Suppressor macrophage (primary cell): Measurements from ENCODE around the gene CSTB.

Source experiments
- DNase-seq, 4 experiments: peaks; one replicate each; pipeline ENCODE4 v3.0.0-alpha.2; 2020 to 2022

Gene CSTB

DNA sequence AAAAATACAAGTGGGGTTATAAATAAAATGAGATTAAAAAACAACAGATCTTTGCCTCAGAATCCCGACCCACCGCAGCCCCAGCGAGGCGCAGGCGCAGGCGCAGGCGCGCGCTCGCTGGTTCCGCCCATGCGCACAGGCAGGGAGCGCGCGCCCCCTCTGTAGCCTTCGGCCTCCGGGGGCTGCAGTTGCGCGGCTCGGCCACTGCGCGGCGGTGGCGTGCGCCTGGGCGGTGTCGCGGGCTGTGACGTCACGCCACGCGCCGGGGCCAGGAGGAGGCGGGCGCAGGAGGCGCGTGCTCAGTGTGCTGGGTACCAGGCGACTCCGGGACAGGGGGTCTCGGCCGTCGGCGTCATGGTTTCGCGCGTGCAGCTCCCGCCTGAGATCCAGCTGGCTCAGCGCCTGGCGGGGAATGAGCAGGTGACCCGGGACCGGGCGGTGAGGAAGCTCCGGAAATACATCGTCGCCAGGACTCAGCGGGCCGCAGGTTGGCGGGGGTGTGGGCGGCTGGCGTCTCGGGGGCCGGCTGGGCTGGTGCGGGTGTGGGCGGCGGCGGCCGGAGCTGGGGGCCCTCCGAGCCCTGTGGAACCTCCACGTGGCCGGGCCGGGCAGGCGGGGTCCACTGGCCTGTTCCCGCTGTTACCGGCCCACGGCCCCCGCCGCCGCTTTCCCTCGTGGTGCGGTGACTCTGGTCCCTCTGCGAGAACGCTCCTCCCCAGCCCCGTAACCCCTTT is 13.3 kb upstream of the CSTB start, which contains the start of gene RRP1:
RRP1 (plus strand) TSS at position 302 of the 734 bp plus-strand sequence; CDS start at position 355, 53 bp downstream.
- DNase-seq = peak; percentile 93 to 97 (median 97)

DNA sequence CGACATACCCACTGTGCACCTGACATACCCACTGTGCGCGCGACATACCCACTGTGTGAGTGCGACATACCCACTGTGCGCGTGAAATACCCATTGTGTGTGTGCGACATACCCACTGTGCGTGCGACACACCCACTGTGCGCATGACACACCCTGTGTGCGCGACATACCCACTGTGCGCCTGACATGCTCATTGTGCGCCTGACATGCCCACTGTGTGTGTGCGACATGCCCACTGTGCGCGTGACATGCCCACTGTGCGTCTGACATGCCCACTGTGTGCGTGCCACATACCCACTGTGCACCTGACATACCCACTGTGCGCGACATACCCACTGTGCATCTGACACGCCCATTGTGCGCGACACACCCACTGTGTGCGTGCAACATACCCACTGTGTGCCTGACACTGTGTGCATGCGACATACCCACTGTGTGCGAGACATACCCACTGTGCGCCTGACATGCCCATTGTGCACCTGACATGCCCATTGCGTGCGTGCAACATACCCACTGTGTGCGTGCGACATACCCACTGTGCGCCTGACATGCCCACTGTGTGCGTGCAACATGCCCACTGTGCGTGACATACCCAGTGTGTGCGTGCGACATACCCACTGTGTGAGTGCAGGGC is 10.8 kb upstream of the CSTB start:
- no peak for DNase-seq

DNA sequence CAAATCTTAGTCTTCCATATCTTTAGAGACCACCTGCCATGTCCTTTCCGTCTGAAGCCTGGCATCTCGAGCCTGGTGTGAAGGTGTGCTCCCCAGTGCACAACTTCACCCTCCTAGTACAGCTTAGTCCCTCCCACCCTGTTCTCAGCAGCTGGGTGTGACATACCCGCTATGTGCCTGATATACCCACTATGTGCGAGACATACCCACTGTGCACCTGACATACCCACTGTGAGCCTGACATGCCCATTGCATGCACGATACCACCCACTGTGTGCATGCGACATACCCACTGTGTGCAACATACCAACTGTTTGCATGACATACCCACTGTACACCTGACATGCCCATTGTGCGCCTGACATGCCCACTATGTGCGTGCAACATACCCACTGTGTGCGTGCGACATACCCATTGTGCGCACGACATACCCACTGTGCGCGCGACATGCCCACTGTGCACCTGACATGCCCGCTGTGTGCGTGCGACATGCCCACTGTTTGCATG is 10.2 kb upstream of the CSTB start:
- no peak for DNase-seq

DNA sequence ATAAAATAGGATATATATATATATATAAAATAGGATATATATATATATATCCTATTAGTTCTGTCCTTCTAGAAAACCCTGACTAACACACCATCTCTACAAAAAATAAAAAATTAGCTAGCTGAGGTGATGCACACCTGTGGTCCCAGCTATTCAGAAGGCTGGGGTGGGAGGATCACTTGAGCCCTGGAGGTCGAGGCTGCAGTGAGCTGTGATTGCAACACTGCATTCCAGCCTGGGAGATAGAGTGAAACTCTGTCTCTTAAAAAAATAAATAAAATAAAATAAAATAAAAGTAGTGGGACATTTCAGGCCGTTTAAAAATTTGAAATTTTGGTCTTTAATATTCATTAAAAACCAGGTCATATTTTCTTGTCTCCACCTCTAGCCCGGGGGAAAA is 9.0 kb upstream of the CSTB start:
- DNase-seq = no peak

DNA sequence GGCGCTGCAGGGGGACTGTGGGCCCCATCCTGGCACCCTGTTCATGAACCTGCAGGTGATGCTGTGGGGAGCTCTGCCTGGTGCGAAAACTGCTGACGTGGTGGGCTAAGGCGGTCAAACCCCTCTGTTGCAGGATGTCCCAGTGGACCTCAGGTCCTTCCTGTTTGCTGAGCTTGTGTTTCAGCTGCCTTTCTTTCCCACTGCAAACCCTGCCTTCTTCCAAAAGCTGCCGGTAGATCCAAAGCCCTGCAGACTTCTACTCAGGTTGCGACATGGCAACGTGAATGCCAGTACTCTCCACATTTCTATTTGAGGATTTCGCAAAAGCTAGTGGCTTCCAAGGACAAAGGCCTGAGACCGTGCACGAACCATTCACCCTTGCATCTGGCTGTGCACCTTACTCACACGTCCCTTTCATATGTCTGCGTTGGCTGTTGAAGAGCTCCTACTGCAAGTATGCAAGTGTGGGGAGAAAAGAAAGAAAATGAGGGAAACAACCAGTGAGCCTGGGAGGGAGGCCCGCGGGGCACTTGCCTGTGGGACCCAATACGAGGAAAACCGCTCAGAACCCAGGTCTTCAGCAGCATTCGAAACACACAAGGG is 7.1 kb upstream of the CSTB start:
- peak in 3 of 4 experiments; percentile 6 to 49 (median 36) for DNase-seq

DNA sequence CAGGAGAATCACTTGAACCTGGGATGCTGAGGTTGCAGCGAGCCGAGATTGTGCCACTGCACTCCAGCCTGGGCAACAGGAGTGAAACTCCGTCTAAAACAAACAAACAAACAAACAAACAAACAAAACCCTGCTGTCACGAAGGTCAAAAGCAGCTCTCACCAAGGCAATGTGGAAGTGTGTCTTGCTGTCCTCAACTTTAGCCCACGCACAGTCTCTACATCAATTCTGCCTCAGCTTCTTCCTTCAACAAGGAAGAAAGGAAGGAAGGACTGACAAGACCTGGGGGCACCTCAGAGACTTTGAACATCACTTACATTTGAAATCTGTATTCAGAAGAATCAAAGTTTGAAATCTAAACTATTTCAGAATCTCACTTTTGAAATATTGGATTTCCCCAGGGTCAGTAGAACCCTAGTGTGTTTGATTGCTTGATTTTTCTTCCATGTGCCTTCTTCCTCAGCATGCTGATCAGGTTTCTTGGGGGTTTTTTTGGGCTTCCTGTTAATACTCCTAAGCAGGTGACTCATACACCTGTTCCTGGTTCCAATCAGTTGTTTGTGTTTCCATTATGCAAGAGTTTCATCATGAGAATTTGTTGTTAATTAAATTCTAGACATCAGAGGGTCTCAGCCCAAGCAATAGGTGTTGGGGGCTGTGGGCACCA is 6.5 kb upstream of the CSTB start:
- peak; percentile 33 to 64 (median 61) for DNase-seq

DNA sequence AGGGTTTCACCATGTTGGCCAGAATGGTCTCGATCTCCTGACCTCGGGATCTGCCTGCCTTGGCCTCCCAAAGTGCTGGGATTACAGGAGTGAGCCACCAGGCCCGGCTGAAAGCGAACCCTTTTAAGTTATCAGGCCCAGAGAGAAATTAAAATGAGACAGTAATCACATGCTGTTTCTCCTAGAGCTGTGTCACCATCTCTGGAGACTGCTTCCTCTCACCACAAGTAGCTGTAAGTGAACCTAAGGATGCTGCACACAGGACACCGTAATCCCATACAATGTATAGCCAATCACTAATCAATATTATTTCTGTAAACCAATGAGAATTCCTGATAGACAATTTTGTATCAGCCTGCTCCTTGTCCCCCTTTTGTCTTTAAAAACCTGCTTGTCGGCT is 5.7 kb upstream of the CSTB start:
- peak; percentile 42 to 70 (median 61) for DNase-seq

DNA sequence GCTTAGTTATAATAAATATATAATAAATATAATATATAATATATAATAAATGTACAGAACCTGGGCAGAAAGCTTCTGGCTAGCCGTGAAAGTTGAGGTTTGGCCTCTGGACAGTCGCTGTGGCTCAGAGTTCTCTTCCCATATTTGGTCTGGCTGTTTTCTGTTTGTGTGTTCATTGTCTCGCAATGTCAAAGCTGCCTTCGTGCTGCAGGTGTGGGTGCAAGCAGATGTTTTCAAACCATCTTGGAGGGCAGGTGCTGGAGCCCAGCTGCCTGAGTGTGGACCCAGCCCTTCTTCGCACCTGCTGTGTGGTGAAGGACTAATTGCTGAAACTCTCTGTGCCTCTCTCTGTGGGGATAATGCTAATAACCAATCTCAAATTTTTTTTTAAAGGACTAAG is 3.6 kb upstream of the CSTB start:
- peak in 2 of 4 experiments; percentile 48 for DNase-seq

DNA sequence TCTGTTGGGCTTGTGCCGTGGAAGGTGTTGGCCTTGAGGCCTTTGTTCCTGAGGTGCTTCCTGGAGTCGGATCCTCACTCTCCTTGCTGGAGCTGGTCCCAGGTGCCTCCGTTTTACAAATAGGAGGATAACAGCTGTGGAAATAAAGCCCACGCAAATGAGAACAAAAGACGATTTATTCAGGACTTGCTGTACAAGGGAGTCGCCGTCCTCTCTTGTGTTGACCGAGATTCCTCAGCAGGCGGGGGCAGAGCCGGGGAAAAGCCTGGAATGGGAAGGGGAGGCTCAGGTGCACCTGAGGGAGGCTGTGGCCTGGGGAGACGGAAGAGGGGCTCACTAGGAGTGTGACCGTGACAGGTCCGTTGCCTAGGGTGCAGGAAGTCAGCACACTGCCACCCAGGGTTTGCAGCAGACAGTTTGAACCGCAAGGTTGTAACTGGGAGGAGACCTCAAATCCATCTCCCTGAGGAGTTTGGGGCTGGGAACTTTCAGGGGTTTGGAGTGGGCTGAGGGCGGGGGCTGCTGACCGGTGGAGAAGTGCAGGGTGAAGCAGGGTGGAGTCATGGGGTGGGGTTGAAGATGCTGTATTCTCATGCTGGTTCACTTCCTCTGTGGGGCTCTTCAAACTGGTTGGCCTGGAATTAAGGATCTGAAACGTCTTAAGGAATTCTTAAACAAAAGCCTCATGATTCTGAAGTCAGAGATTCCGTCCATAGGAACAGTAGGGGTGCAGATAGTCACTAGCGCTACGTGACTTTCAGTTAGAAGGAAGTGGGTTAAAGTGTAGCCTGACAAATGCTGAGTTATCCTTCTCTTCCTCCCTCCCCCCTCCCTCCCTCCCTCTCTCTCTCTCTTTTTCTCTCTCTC is 2.6 kb upstream of the CSTB start:
- peak; percentile 90 to 96 (median 94) for DNase-seq

DNA sequence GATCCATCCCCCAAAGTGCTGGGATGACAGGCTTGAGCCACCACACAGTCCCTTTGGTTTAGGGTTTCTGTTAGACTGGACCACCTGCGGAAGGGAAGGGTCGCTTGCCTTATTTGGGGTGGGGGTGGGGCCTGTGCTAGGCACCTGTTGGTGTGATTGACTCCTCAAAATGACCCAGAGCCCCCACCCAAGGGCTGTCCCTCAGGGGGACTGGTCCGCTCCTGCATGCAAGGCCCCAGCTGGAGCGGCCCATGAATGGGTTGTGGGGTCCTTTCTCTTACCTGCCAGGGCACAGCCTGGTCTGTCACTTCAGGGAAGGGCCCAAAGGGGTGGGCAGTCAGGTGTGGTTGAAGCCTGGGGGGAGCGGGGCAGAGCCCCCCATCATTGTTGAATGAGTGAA is 1.8 kb upstream of the CSTB start:
- no peak for DNase-seq

DNA sequence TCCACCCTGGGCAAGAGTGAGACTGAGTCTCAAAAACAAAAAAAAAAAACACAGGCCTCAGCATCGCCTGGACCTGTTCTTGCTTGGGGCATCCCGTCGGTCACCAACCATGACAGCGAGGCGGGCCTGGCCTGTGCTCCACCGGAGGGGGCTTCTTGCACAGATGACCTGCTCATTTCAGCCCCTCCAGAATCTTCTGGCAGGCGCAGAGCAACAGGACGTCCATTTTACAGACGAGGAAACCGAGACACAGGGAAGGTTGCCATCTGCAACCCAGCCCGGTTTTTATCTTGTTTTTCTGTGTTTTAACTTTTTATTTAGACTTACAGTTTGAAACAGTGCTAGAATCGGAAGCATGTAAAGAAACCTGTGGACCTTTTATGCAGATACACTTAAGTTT is 918 bp downstream of the CSTB start:
- DNase-seq = peak in 2 of 4 experiments; percentile 30 to 41

DNA sequence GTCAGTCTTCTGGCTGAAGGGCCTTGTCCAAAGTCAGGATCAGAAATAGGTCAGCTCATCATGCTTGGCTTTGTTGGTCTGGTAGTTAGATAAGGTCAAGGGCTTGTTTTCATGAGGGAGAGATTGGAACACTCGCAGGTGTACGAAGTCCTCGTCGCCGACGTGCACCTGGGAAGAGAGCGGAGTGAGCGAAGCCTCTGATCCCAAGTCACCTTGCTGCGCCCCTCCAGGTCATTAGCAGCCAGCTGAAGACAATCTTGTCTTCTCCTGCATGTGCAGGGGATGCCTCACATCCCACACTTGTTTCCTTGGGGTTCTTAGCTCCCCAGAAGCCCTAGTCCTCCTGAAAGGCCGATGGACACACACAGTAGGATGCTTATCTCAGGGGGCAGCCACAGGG is 1.9 kb downstream of the CSTB start:
- DNase-seq = no peak

DNA sequence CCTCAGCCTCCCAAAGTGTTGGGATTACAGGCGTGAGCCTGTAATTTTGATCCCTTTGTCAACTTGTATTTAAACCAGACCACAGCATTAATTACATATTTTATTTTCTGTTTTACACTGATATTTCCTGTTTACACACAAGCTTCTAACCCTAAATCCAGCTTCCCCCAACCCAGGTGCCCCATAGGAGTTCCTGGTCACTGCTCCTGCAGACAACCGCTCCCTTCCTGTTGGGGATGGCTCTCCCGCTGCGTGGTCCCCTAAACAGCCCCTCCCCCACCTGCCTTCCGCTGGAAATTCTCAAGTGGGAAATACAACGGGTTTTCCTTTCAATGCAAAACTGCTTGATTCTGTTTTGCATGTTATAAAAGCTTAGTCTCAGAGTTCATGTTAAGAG is 3.7 kb downstream of the CSTB start:
- peak; percentile 44 to 61 (median 54) for DNase-seq

DNA sequence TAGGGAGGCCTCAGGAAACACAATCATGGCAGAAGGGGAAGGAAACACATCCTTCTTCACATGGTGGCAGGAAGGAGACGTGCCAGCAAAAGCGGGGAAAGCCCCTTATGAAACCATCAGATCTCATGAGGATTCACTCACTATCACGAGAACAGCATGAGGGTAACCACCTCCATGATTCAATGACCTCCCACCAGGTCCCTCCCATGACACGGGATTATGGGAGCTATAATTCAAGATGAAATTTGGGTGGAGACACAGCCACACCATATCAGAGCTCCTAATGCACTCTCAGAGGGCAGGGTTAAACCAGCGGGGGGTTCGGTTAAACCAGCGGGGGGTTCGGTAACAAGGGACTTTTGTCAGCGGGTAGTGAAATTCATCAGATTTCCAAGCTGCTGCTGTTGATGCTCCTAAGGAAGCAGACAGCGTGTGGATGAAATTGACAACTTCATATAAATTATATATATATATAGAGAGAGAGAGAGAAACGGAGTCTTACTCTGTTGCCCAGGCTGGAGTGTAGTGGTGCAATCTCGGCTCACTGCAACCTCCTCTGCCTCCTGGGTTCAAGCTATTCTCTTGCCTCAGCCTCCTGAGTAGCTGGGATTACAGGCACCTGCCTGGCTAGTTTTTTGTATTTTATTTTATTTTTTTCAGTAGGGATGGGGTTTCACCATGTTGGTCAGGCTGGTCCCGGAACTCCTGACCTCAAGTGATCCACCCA is 4.2 kb downstream of the CSTB start:
- peak; percentile 87 to 96 (median 90) for DNase-seq

DNA sequence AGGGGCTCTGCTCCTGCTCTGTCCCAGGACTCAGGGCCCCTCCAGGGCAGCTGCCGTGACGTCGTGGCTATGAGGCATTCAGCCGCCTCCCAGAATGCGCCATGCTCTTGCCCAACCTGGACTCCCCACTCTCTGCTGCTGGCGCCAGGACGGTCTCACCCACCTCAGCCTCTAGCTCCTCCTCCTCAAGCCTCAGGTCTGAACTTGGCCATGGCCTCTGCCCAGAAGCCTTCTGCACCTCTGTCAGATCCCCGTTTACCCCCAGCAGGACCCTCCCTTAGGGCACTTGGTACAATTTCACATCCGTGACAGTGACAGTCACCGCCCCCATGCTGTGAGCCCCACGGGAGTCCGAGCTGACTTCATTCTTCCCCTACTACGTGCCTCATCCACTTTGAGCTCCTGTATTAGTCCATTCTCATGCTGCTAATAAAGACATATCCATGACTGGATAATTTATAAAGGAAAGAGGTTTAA is 4.9 kb downstream of the CSTB start:
- DNase-seq = peak; percentile 42 to 62 (median 57)

DNA sequence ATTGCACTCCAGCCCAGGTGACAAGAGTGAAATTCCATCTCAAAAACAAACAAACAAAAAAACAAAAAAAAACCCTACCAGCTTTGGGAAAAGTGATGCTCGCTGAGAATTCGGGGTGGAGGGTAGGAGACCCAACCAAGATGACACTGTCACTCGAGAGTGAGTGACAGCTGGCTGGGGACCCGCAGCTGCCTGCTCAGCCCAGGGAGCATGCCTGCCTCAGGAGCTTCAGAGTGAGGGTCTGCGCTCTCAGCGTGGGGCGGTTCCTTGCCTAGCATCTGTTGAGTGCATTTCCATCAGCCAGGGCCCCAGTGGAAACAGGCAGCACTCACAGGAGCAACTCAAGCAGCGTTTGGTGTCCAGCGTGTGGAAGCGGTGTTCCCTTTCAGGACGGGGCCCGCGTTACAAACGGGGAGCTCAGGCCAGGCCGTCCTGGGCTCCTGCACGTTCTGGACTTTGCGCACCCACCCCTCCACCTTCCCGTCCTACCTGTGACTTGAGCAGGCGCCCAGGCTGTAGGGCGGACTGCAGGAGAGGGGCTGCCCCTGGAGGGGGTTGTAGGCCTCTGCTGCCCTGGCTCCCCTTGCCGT is 5.9 kb downstream of the CSTB start:
- no peak for DNase-seq

DNA sequence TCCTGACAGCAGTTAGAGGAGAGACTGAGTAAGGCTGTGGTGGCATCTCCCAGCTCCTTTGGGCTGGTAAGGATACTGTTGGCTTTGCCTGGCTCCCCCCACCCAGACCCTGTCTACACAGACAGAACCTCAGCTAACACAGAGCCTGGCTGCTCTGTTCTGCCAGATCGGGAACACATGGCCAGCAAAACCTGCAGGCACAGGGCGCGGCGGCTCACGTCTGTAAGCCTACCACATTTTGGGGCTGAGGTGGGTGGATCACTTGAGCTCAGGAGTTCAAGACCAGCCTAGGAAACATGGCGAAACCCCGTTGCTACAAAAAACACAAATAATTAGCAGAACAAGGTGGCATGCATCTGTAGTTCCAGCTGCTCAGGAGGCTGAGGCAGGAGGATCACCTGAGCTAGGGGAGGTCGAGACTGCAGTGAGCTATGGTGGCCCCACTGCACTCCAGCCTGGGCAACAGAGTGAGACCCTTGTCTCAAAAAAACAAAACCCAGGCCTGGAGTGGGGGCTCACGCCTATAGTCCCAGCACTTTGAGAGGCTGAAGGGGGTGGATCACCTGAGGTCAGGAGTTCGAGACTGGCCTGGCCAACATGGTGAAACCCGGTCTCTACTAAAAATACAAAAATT is 6.7 kb downstream of the CSTB start:
- no peak for DNase-seq

DNA sequence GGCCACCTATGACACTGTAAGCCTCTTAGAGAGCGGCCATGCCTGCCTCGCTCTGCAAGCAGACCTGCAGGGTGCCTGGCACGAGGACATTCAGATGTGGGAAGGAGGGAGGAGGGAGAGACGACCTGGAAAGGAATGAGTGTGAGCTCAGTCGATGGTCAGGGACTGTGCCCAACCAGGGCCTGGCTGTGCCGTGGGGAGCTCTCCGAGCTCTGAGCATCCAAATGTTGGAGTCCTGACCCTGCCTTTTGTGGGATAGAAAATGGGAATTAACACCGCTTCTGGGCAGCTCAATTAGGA is 7.3 kb downstream of the CSTB start:
- DNase-seq = no peak

DNA sequence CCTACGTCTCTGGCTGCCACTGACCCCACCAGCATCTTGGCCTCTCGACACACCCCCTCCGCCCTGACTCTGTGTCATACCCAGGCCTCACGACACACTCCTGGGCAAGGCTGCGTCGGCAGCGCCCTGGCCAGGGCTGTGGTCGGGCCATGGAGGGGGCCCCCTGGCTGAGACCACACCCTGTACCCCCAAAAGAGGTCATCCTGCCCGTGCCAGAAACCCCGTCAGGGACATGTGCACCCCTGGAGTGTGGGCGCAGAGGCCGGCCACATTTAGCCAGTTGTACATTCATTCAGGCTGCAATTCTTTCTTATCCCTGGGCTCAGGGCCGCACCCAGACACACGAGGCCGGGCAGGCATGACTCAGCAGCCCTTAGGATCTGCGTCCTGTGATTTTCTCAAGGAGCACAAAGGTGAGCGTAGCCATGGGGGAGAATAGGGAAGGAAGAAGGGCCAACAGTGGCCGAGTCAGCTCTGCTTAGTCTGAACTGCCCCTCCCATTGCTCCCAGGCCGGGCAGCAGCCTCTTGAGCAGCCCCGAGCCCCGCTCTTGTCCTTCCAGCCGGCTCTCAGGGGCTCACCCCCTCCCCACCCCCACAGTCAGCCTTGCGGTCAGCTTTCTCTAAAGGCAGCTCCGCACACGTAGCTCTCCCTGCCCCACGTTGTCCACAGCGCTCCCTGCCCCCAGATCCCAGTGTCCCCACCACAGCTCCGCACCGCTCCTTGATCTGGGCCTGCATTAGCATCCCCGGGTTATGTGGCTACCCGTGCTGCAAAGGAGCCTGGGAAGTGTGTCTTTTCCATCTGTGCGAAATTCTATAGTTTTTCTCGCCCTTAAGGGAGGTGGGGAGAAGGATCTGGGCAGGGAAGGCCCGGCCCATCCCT is 7.9 kb downstream of the CSTB start:
- peak; percentile 89 to 96 (median 93) for DNase-seq
